Limb (tissue), 2 donors: ENCODE data around the gene SH2D5.
"Not testable (repeated sequence)": the region's sequence is repeated elsewhere in the genome, so short reads cannot be mapped to it uniquely, and the experiment has no call there.

ENCODE experiments used
- DNase-seq, 2 donors: peaks; one replicate each; pipeline ENCODE4 v3.0.0-alpha.2; 2016; ENCODE audit errors: extremely low spot score in 2 of 2

Gene SH2D5

GRCh38 chr1:20696397-20697333 lies 35.8 kb downstream of the SH2D5 start:
- peak; percentile 72 to 90 for DNase-seq

GRCh38 chr1:20695515-20695914 lies 37.0 kb downstream of the SH2D5 start:
- no peak for DNase-seq

GRCh38 chr1:20693623-20694022 lies 38.9 kb downstream of the SH2D5 start:
- no peak for DNase-seq

GRCh38 chr1:20691872-20692271 lies 40.6 kb downstream of the SH2D5 start:
- DNase-seq, result no peak

- no peak for DNase-seq
These were observed 42.9 kb downstream of the SH2D5 start for GRCh38 chr1:20689645-20690056.

GRCh38 chr1:20686883-20687725 lies 45.4 kb downstream of the SH2D5 start:
- DNase-seq, result no peak

GRCh38 chr1:20685741-20686140 lies 46.8 kb downstream of the SH2D5 start:
- DNase-seq, result no peak

- DNase-seq, result no peak
These were observed 47.3 kb downstream of the SH2D5 start for GRCh38 chr1:20685099-20685662.

GRCh38 chr1:20684651-20685050 lies 47.9 kb downstream of the SH2D5 start:
- no peak for DNase-seq

- DNase-seq, result no peak
These were observed 48.4 kb downstream of the SH2D5 start for GRCh38 chr1:20684050-20684620.

- DNase-seq, result no peak
These were observed 48.9 kb downstream of the SH2D5 start for GRCh38 chr1:20683614-20684013.

- no peak for DNase-seq
These were observed 49.8 kb downstream of the SH2D5 start for GRCh38 chr1:20682571-20683236.

- DNase-seq, result no peak
These were observed 50.5 kb downstream of the SH2D5 start for GRCh38 chr1:20681999-20682398.

- no peak for DNase-seq
These were observed 52.2 kb downstream of the SH2D5 start for GRCh38 chr1:20680269-20680668.

GRCh38 chr1:20678599-20678998 lies 53.9 kb downstream of the SH2D5 start:
- DNase-seq, result no peak

- not testable (repeated sequence) for DNase-seq
These were observed 58.9 kb downstream of the SH2D5 start for GRCh38 chr1:20673626-20674025.

GRCh38 chr1:20672265-20672632 lies 60.3 kb downstream of the SH2D5 start:
- no peak for DNase-seq

GRCh38 chr1:20670936-20671335 lies 61.6 kb downstream of the SH2D5 start:
- no peak for DNase-seq
